SK-MEL-5 (cell line): ENCODE results near the gene SSBP2. TPM values are rescaled to one million over a fixed set of nuclear protein-coding genes. Genes with fewer than 3 reads are reported as not detected.
"Not testable (repeated sequence)": the region's sequence is repeated elsewhere in the genome, so short reads cannot be mapped to it uniquely, and the experiment has no call there.

Experiments used
- DNase-seq: peaks from one replicate; pipeline ENCODE4 v3.0.0-alpha.2; 2016; ENCODE audit warnings: low read depth, low spot score
- in situ Hi-C: cut with HindIII; loops from 2 replicates; pipeline ENCODE4 v1.10.0; 2016; ENCODE audit warnings: low sequenced_read_pairs, high pct_unique_total_duplicates, low pct_unique_long_range_greater_than_20kb
- total RNA-seq: library from RNA; depleted of rRNA; stranded (reverse); fragments of >200 nt; shearing (Covaris generic); gene quantifications from 2 replicates; pipeline ENCODE4 v1.2.3, GENCODE V29; 2014

Gene SSBP2
- total RNA-seq, 1 experiment from 2014 or later, result 4.0 TPM

GRCh38 chr5:81714076-81714475 is 36.8 kb downstream of the SSBP2 start:
- in situ Hi-C loops, DNase-seq: not testable (repeated sequence)

GRCh38 chr5:81708889-81709288 is 42.0 kb downstream of the SSBP2 start:
- DNase-seq, result no peak
- in situ Hi-C loops, result no loop called here

- no peak for DNase-seq
- in situ Hi-C loops, result no loop called here
Observed at GRCh38 chr5:81703840-81704239, 47.1 kb downstream of the SSBP2 start.

GRCh38 chr5:81700166-81700565 is 50.7 kb downstream of the SSBP2 start:
- in situ Hi-C loops, result no loop called here
- DNase-seq, result no peak

GRCh38 chr5:81698813-81699212 is 52.1 kb downstream of the SSBP2 start:
- in situ Hi-C loops, result no loop called here
- no peak for DNase-seq

GRCh38 chr5:81696418-81697397 is 54.2 kb downstream of the SSBP2 start:
- DNase-seq, result no peak
- in situ Hi-C loops, result no loop called here

- in situ Hi-C loops, result no loop called here
- DNase-seq, result no peak
Observed at GRCh38 chr5:81694726-81695125, 56.2 kb downstream of the SSBP2 start.

GRCh38 chr5:81688215-81688614 is 62.7 kb downstream of the SSBP2 start:
- DNase-seq, result no peak
- in situ Hi-C loops, result no loop called here

- DNase-seq, result no peak
- in situ Hi-C loops, result no loop called here
Observed at GRCh38 chr5:81687292-81687691, 63.6 kb downstream of the SSBP2 start.

- in situ Hi-C loops, result no loop called here
Observed at GRCh38 chr5:81685471-81685870, 65.4 kb downstream of the SSBP2 start.

GRCh38 chr5:81679885-81680284 is 71.0 kb downstream of the SSBP2 start:
- in situ Hi-C loops, result no loop called here
- DNase-seq, result no peak

More at GRCh38 chr5:81685471-81685870, 65.4 kb downstream of the SSBP2 start:
- no peak for DNase-seq

GRCh38 chr5:81675420-81675819 is 75.5 kb downstream of the SSBP2 start:
- DNase-seq, result no peak
- in situ Hi-C loops, result no loop called here

- in situ Hi-C loops, result no loop called here
- no peak for DNase-seq
Observed at GRCh38 chr5:81665795-81666194, 85.1 kb downstream of the SSBP2 start.

GRCh38 chr5:81660624-81661023 is 90.3 kb downstream of the SSBP2 start:
- DNase-seq, in situ Hi-C loops: not testable (repeated sequence)

- in situ Hi-C loops, result no loop called here
- peak; percentile 54 for DNase-seq
Observed at GRCh38 chr5:81657386-81657785, 93.5 kb downstream of the SSBP2 start.

GRCh38 chr5:81656783-81657182 is 94.1 kb downstream of the SSBP2 start:
- no peak for DNase-seq

GRCh38 chr5:81650987-81651386 is 99.9 kb downstream of the SSBP2 start:
- no peak for DNase-seq
- in situ Hi-C loops, result no loop called here

More at GRCh38 chr5:81656783-81657182, 94.1 kb downstream of the SSBP2 start:
- in situ Hi-C loops, result no loop called here

GRCh38 chr5:81646469-81646995 is 104.4 kb downstream of the SSBP2 start:
- in situ Hi-C loops, result no loop called here
- no peak for DNase-seq

- in situ Hi-C loops, result no loop called here
Observed at GRCh38 chr5:81642210-81642609, 108.7 kb downstream of the SSBP2 start.

More at GRCh38 chr5:81642210-81642609, 108.7 kb downstream of the SSBP2 start:
- DNase-seq, result no peak
